ENCODE measurements around the gene C20orf173.

DNA sequence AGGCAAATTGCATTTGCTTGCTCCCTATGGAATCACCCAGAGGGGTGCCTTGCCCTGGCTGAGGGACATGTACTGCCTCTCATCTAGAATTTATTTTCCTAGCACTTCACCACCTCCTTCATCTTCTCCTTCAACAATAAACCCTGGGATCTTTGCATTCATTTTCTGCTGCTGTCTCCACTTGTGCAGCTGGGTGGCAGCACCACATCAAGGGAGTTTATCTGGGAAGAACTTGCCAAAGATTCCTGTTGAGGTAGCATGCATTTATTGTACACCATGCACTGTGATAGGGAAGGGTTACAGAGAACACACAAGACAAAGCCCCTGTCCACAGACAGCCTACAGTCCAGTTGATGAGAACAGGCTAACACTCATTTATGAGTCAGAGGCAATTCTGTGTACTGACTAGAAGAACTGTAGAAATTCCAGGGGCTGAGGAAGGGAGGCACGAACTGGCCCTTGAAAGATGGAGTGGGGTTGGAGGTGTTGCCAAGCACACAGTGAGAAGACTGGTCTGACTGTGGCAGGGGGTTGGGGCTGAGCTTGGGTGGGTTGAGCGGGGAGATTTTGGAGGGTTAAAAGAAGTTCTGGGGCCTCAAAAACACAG is 17.5 kb downstream of the C20orf173 start:
- no peak for TF ChIP-seq EZH2phosphoT487 (IDR thresholded peaks at IDR 0.05)
- TF ChIP-seq EZH2 (IDR thresholded peaks at IDR 0.05), result no peak
